ENCODE data around the gene KRTAP6-3.

- TF ChIP-seq, protein P1, sequence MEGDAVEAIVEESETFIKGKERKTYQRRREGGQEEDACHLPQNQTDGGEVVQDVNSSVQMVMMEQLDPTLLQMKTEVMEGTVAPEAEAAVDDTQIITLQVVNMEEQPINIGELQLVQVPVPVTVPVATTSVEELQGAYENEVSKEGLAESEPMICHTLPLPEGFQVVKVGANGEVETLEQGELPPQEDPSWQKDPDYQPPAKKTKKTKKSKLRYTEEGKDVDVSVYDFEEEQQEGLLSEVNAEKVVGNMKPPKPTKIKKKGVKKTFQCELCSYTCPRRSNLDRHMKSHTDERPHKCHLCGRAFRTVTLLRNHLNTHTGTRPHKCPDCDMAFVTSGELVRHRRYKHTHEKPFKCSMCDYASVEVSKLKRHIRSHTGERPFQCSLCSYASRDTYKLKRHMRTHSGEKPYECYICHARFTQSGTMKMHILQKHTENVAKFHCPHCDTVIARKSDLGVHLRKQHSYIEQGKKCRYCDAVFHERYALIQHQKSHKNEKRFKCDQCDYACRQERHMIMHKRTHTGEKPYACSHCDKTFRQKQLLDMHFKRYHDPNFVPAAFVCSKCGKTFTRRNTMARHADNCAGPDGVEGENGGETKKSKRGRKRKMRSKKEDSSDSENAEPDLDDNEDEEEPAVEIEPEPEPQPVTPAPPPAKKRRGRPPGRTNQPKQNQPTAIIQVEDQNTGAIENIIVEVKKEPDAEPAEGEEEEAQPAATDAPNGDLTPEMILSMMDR (conservative IDR thresholded peaks at IDR 0.05; ENCODE audit: low read depth in 2 of 2), result peak; percentile 25 to 36; a peak in 3 of 4 replicates
- TF ChIP-seq, protein P2, sequence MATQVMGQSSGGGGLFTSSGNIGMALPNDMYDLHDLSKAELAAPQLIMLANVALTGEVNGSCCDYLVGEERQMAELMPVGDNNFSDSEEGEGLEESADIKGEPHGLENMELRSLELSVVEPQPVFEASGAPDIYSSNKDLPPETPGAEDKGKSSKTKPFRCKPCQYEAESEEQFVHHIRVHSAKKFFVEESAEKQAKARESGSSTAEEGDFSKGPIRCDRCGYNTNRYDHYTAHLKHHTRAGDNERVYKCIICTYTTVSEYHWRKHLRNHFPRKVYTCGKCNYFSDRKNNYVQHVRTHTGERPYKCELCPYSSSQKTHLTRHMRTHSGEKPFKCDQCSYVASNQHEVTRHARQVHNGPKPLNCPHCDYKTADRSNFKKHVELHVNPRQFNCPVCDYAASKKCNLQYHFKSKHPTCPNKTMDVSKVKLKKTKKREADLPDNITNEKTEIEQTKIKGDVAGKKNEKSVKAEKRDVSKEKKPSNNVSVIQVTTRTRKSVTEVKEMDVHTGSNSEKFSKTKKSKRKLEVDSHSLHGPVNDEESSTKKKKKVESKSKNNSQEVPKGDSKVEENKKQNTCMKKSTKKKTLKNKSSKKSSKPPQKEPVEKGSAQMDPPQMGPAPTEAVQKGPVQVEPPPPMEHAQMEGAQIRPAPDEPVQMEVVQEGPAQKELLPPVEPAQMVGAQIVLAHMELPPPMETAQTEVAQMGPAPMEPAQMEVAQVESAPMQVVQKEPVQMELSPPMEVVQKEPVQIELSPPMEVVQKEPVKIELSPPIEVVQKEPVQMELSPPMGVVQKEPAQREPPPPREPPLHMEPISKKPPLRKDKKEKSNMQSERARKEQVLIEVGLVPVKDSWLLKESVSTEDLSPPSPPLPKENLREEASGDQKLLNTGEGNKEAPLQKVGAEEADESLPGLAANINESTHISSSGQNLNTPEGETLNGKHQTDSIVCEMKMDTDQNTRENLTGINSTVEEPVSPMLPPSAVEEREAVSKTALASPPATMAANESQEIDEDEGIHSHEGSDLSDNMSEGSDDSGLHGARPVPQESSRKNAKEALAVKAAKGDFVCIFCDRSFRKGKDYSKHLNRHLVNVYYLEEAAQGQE (IDR thresholded peaks at IDR 0.05; ENCODE audit: unreplicated experiment), result no peak
- TF ChIP-seq ETS1 (IDR thresholded peaks at IDR 0.05), result no peak
- no peak for TF ChIP-seq EZH2 (IDR thresholded peaks at IDR 0.05; ENCODE audit: low read depth, unreplicated experiment)
- TF ChIP-seq POLR2AphosphoS5 (IDR thresholded peaks at IDR 0.05; ENCODE audit: low read depth), result no peak
- TF ChIP-seq ZNF331 (CRISPR knock-in tag; IDR thresholded peaks at IDR 0.05; ENCODE audit: low read depth), result no peak
- TF ChIP-seq STAT1 (IDR thresholded peaks at IDR 0.05; ENCODE audit: unreplicated experiment), result no peak
These were observed 13.7 kb downstream of the KRTAP6-3 start for GRCh38 chr21:30605968-30606367.

Data from GM23338 (cell line).